Left hindlimb (tissue), 1 donor: ENCODE measurements around the gene AKT3.
"Not testable (repeated sequence)": the region's sequence is repeated elsewhere in the genome, so short reads cannot be mapped to it uniquely, and the experiment has no call there.

Source experiments
- DNase-seq: peaks from one replicate; pipeline ENCODE4 v3.0.0-alpha.2; 2018

AKT3 gene

GRCh38 chr1:243680860-243681259 is 169.2 kb downstream of the AKT3 start:
- no peak for DNase-seq

GRCh38 chr1:243672539-243673074 is 177.4 kb downstream of the AKT3 start:
- DNase-seq: no peak

GRCh38 chr1:243667591-243667990 is 182.5 kb downstream of the AKT3 start:
- DNase-seq: no peak

- DNase-seq: no peak
These were observed 182.9 kb downstream of the AKT3 start for GRCh38 chr1:243667133-243667532.

DNA sequence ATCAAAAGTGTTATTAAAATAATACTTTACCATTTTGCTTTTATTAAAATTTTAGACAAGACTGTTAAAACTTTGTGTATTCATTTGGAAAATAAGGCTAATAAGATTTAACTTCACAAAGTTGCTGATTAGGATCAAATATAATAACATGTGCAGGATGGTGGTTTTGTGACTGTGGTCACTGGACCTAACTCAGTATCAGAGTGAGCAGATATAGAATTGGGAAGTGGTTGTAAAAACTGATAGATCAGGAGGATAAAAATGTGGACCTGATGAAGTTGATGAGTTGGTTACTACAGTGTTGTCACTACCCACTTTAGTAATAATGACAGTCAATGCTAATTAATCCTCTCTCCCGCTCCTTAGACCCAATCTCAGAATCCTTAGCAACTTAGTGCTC is 186.4 kb downstream of the AKT3 start:
- DNase-seq: no peak

GRCh38 chr1:243662169-243662568 is 187.9 kb downstream of the AKT3 start:
- DNase-seq: not testable (repeated sequence)

GRCh38 chr1:243658594-243659105 is 191.4 kb downstream of the AKT3 start:
- no peak for DNase-seq

- no peak for DNase-seq
These were observed 192.2 kb downstream of the AKT3 start for GRCh38 chr1:243657793-243658192.

DNA sequence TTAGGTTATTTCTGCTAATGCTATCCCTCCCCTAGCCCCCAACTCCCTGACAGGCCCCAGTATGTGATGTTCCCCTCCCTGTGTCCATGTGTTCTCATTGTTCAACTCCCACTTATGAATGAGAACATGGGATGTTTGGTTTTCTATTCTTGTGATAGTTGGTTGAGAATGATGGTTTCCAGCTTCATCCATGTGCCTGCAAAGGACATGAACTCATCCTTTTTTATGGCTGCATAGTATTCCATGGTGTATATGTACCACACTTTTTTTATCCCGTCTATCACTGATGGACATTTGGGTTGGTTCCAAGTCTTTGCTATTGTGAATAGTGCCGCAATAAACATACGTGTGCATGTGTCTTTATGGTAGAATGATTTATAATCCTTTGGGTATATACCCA is 200.5 kb downstream of the AKT3 start:
- not testable (repeated sequence) for DNase-seq

- DNase-seq: no peak
These were observed 203.2 kb downstream of the AKT3 start for GRCh38 chr1:243646841-243647240.

DNA sequence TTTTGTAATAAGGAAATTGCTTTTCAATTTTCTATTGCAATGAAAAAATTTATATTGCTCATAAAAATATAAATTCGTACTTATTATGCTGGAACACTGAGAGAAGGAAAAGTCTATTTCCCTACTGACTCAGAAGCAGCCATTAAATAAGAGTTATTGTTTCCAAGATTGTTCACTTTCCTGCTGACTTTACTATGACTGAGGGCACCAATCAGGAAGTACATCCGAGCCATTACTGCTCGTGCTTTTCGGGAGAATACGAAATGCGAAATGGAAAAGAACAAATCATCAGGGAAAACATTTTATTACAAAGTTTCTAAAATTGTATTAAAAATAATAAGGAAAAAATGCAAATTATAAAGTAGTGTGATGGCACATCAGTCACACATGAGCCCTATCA is 204.8 kb downstream of the AKT3 start:
- DNase-seq: no peak

DNA sequence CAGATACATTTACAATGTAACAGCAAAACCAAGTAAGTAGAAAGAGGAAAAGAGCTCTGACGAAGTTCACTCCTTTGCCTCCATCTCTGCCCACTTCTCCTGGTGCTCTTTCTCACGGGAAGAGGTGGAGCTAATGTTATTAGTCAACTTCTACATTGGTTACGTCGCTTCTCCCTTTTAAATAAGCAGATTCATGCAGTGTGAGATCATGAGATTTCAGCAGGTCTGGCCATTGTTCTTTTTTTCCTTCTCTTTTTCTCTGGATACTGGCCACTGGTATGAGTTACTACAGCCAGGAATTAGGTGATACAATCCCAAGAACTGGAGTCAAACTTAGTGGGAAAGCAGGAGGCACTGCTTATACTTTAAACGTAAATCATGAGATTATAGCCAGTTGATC is 207.1 kb downstream of the AKT3 start:
- DNase-seq: no peak

GRCh38 chr1:243639027-243639658 is 210.9 kb downstream of the AKT3 start:
- no peak for DNase-seq

- no peak for DNase-seq
These were observed 211.9 kb downstream of the AKT3 start for GRCh38 chr1:243638186-243638585.

GRCh38 chr1:243628476-243628907 is 221.6 kb downstream of the AKT3 start:
- no peak for DNase-seq

GRCh38 chr1:243623841-243624240 is 226.2 kb downstream of the AKT3 start:
- DNase-seq: no peak

DNA sequence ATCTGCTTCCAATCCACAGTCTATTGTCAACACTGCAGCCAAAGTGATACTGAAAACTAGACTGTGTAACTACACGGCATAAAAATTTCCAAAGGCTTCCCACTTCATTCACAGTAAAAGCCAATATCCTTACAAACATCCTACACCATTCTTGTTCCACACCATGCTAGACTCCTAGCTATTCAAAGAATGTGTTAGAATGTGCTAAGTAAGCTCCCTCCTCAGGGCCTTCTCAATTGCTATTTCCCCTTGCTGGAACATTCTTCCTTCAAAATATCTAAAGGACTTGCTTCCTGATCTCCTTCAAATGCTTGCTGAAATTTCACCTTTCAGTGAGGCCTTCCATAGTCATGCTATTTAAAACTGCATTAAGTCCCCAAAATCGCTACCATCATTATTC is 228.1 kb downstream of the AKT3 start:
- DNase-seq: no peak

DNA sequence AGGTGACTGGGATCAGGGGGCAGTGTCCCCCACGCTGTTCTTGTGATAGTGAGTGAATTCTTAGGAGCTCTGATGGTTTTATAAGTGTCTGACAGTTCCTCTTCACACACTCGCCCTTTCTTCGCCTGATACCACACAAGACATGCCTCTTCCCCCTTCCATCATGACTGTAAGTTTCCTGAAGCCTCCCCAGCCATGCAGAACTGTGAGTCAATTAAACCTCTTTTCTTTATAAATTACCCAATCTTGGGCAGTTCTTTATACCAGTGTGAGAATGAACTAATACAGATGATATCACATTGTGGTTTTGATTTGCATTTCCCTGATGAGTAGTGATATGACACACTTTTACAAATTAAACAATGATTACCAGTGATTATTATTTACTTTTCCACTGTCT is 229.9 kb downstream of the AKT3 start:
- DNase-seq: no peak

DNA sequence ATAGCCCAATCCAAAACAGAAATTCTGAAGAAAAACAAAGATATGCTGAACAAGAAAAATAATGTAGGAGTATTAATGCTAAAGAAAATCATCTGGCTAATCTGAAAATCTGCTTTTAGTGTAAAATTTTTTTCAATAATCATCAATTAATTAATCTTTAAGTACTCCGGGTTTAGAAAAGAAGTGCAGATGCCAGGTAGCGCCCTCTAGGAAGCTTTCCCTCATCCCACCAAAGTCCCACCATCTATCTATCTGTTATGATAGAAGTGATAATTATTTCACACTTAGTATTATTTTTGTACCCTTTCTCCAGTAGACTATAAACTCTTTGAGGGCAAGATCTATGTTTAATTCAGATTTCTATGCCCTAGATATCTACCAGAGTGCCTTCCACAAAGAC is 240.3 kb downstream of the AKT3 start:
- no peak for DNase-seq

DNA sequence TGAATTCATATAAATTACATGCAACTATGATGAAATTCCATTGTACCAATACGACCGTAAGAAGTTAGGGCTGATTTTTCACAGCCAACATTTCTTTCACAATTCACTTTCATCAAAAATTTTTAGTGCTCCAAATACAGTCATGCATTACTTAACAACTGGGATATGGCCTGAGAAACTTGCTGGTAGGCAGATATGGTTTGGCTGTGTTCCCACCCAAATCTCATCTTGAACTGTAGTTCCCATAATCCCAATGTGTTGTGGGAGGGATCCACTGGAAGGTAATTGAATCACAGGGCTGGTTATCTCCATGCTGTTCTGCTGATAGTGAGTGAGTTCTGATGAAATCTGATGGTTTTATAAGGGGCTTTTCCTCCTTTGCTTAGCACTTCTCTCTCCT is 244.4 kb downstream of the AKT3 start:
- DNase-seq: no peak

- no peak for DNase-seq
These were observed 248.3 kb downstream of the AKT3 start for GRCh38 chr1:243601720-243602119.

DNA sequence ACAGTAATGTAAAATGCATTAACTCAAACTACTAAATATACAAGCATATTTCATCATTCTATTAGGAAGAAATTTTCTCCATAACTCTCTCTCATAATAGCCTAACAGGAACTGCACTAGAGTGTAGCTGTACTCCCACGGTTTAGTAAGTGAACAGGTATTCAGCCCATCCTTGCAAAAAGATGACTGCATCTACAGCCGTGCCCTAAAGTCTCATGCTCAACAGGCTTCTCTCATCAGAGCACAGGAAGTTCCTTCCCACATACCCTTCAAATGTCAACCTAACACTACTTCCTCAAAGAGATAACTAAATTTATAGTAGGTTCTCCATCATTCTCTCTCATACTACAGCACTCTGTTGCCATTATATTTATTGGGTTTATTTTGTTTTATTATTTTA is 251.6 kb downstream of the AKT3 start:
- DNase-seq: no peak

GRCh38 chr1:243597383-243597782 is 252.7 kb downstream of the AKT3 start:
- DNase-seq: no peak

DNA sequence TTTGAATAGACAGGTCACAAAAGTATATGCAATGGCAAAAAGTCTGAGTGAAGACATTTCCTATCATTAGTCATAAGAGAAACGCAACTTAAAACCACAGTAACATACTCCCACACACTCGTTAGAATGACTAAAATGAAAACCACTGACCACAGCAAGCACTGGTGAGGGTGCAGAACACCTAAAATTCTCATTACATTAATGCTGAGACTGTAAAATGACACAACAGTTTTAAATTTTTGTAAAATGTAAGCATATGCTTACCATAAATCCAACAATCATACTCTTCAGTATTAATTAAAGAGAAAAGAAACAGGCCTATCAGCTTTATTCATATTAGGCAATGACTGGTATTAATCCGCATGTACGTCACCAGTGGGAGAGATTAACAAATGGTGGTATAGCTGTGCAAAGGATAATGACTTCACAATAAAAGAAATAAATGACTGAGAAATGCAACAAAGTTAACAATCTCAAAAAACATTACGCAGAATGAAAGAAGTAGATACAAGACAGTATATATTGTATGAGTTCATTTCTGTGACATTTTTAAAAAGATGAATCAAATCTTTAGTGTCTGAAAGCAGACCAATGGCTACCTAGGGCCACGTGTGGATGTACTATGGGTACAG is 253.5 kb downstream of the AKT3 start:
- DNase-seq: no peak
